H1 (cell line): ENCODE results near the gene TEF. TPM values are rescaled to one million over a fixed set of nuclear protein-coding genes. Genes with fewer than 3 reads are reported as not detected.

ENCODE experiments used
- CTCF ChIA-PET: fragments of 300-600 bp; sonication (Branson Sonifier 250); formaldehyde crosslinking; loops from one replicate; lab custom pipeline; 2021; ENCODE audit not compliant: partially characterized antibody; lab: Charles Lee
- POLR2A ChIA-PET: fragments of 300-600 bp; sonication (Branson Sonifier 250); formaldehyde crosslinking; loops from one replicate; lab custom pipeline; 2021; ENCODE audit warnings: inconsistent platforms; ENCODE audit not compliant: partially characterized antibody; lab: Charles Lee
- DNase-seq, 2 experiments: peaks; one replicate each; pipeline versions ENCODE4 v3.0.0 to v3.0.0-alpha.2; 2010 to 2022; ENCODE audit warnings: low spot score in 2 of 2, low read depth in 1 of 2, mixed read lengths in 1 of 2
- FAIRE-seq: peaks from 2 replicates; lab custom pipeline; 2011; peaks lifted over from hg19 to GRCh38; lab: Jason Lieb, UNC
- H2AFZ ChIP-seq: 2 replicates; pipeline ENCODE4 v1.8.1; 2012; ENCODE audit warnings: low read length, inconsistent platforms
- H2AK5ac ChIP-seq: 2 replicates; pipeline ENCODE4 v1.6.1; 2013; ENCODE audit warnings: low read depth, low read length
- H2BK120ac ChIP-seq: replicated peaks from 2 replicates; pipeline ENCODE3; 2013; ENCODE audit warnings: low read depth, low read length, inconsistent platforms
- H2BK12ac ChIP-seq: 2 replicates; pipeline ENCODE4 v1.6.1; 2013; ENCODE audit warnings: low read depth, low read length
- H2BK15ac ChIP-seq: 2 replicates; pipeline ENCODE4 v1.6.1; 2013; ENCODE audit warnings: low read length
- H2BK20ac ChIP-seq: 2 replicates; pipeline ENCODE4 v1.6.1; 2013; ENCODE audit warnings: low read length
- H2BK5ac ChIP-seq: 2 replicates; pipeline ENCODE4 v1.6.1; 2013; ENCODE audit warnings: low read depth, low read length
- H3K14ac ChIP-seq: 2 replicates; pipeline ENCODE4 v1.6.1; 2013; ENCODE audit warnings: inconsistent platforms; ENCODE audit not compliant: insufficient read length
- H3K18ac ChIP-seq: 2 replicates; pipeline ENCODE4 v1.6.1; 2013; ENCODE audit warnings: low read length; ENCODE audit errors: extremely low read depth
- H3K23ac ChIP-seq: 2 replicates; pipeline ENCODE4 v1.6.1; 2013; ENCODE audit warnings: inconsistent platforms; ENCODE audit not compliant: insufficient read length
- H3K23me2 ChIP-seq: 2 replicates; pipeline ENCODE4 v1.6.1; 2013; ENCODE audit warnings: low read depth, low read length
- H3K27ac ChIP-seq: 2 replicates; pipeline ENCODE4 v1.6.1; 2011; ENCODE audit warnings: low read depth, low read length, inconsistent platforms
- H3K27me3 ChIP-seq, 4 experiments: replicated peaks in 1 of 4; 1 replicate in 1 of 4; 2 replicates in 3 of 4; pipeline versions ENCODE4 v1.6.1 to v1.8.1; 2011 to 2013; ENCODE audit warnings: low read length in 3 of 4, mild to moderate bottlenecking in 3 of 4, inconsistent platforms in 2 of 4, mixed read lengths in 2 of 4, moderate library complexity in 1 of 4; ENCODE audit not compliant: control insufficient read depth in 3 of 4, insufficient read depth in 3 of 4; ENCODE audit errors: extremely low read depth in 1 of 4
- H3K36me3 ChIP-seq, 4 experiments: 2 replicates each; pipeline versions ENCODE4 v1.6.1 to v1.8.1; 2011 to 2013; ENCODE audit warnings: mild to moderate bottlenecking in 4 of 4, low read length in 3 of 4, moderate library complexity in 2 of 4, control low read depth in 1 of 4, inconsistent platforms in 1 of 4; ENCODE audit not compliant: insufficient read depth in 4 of 4, control insufficient read depth in 2 of 4
- H3K4ac ChIP-seq: replicated peaks from 2 replicates; pipeline ENCODE3; 2013; ENCODE audit warnings: low read length, low read depth, mixed read lengths, inconsistent platforms; ENCODE audit not compliant: insufficient read length
- H3K4me1 ChIP-seq, 4 experiments: replicated peaks in 1 of 4; 1 replicate in 1 of 4; 2 replicates in 3 of 4; pipeline versions ENCODE4 v1.6.1 to v1.8.1; 2011 to 2013; ENCODE audit warnings: low read length in 3 of 4, inconsistent platforms in 2 of 4, mixed read lengths in 1 of 4; ENCODE audit not compliant: insufficient read depth in 4 of 4, control insufficient read depth in 3 of 4
- H3K4me2 ChIP-seq, 2 experiments: 2 replicates each; pipeline versions ENCODE4 v1.6.1 to v1.8.1; 2011 to 2013; ENCODE audit warnings: low read depth in 2 of 2, low read length in 2 of 2, control low read depth in 1 of 2, inconsistent platforms in 1 of 2, mild to moderate bottlenecking in 1 of 2; ENCODE audit not compliant: insufficient read depth in 1 of 2
- H3K4me3 ChIP-seq, 4 experiments: fragments of 200-600, 300-600 bp in 1 of 4; sonication (generic), shearing (Covaris generic), sonication (Bioruptor Twin) in 1 of 4; 2 replicates each; pipeline versions ENCODE4 v1.5.1 to v1.8.1; 2011 to 2016; ENCODE audit warnings: low read length in 4 of 4, low read depth in 3 of 4, control low read depth in 2 of 4, inconsistent platforms in 2 of 4, mild to moderate bottlenecking in 2 of 4, mixed read lengths in 1 of 4, moderate library complexity in 1 of 4; ENCODE audit not compliant: insufficient read depth in 2 of 4; ENCODE audit errors: extremely low read depth in 1 of 4
- H3K56ac ChIP-seq: replicated peaks from 2 replicates; pipeline ENCODE3; 2013; ENCODE audit warnings: low read depth, mild to moderate bottlenecking, mixed read lengths, low read length, inconsistent platforms; ENCODE audit not compliant: insufficient read length
- H3K79me1 ChIP-seq: 2 replicates; pipeline ENCODE4 v1.6.1; 2013; ENCODE audit warnings: low read depth, low read length, control low read depth
- H3K79me2 ChIP-seq, 2 experiments: 2 replicates each; pipeline versions ENCODE4 v1.6.1 to v1.8.1; 2012 to 2013; ENCODE audit warnings: low read length in 2 of 2, mild to moderate bottlenecking in 2 of 2, inconsistent platforms in 1 of 2; ENCODE audit not compliant: insufficient read depth in 2 of 2, control insufficient read depth in 1 of 2
- H3K9ac ChIP-seq, 4 experiments: replicated peaks in 1 of 4; 1 replicate in 1 of 4; 2 replicates in 3 of 4; pipeline versions ENCODE4 v1.6.1 to v1.8.1; 2011 to 2013; ENCODE audit warnings: low read depth in 3 of 4, low read length in 3 of 4, control low read depth in 2 of 4, mild to moderate bottlenecking in 2 of 4, moderate library complexity in 2 of 4, inconsistent platforms in 1 of 4; ENCODE audit errors: extremely low read depth in 1 of 4
- H3K9me3 ChIP-seq, 2 experiments: 2 replicates each; pipeline versions ENCODE4 v1.6.1 to v1.8.1; 2012 to 2013; ENCODE audit warnings: mild to moderate bottlenecking in 2 of 2, moderate library complexity in 2 of 2, control low read depth in 1 of 2, inconsistent platforms in 1 of 2, low read depth in 1 of 2, low read length in 1 of 2, mixed read lengths in 1 of 2; ENCODE audit not compliant: insufficient read depth in 2 of 2
- H4K20me1 ChIP-seq, 2 experiments: replicated peaks in 1 of 2; 2 replicates each; pipeline versions ENCODE3 to v1.8.1; 2011 to 2013; ENCODE audit warnings: inconsistent platforms in 2 of 2, low read length in 2 of 2, mild to moderate bottlenecking in 1 of 2; ENCODE audit not compliant: insufficient read depth in 2 of 2, control insufficient read depth in 1 of 2
- H4K5ac ChIP-seq: 2 replicates; pipeline ENCODE4 v1.6.1; 2013; ENCODE audit warnings: low read length, low read depth, mixed read lengths, inconsistent platforms; ENCODE audit not compliant: insufficient read length
- H4K8ac ChIP-seq: 2 replicates; pipeline ENCODE4 v1.8.0; 2013; ENCODE audit warnings: mild to moderate bottlenecking, moderate library complexity, low read length, inconsistent platforms; ENCODE audit not compliant: insufficient read depth; ENCODE audit errors: extremely low read depth
- H4K91ac ChIP-seq: replicated peaks from 2 replicates; pipeline ENCODE3; 2013; ENCODE audit warnings: low read length, mixed read lengths, inconsistent platforms; ENCODE audit not compliant: insufficient read length
- ASH2L ChIP-seq: fragments of 200-600, 300-600 bp; sonication (generic); IDR thresholded peaks from one replicate; pipeline ENCODE4 v1.7.1; 2017; ENCODE audit warnings: low read length
- BCL11A ChIP-seq, 2 experiments: IDR thresholded peaks; one replicate each; pipeline ENCODE4 v1.6.1; 2011; ENCODE audit warnings: low read depth in 2 of 2, low read length in 2 of 2, mild to moderate bottlenecking in 2 of 2
- CHD1 ChIP-seq: IDR thresholded peaks from 2 replicates; pipeline ENCODE4 v1.6.1; 2012; ENCODE audit warnings: low read depth, low read length, improper control_type of control experiment
- CTBP2 ChIP-seq: IDR thresholded peaks from 2 replicates; pipeline ENCODE4 v1.7.0; 2011; ENCODE audit warnings: borderline replicate concordance, mild to moderate bottlenecking, moderate library complexity, mixed read lengths, low read length; ENCODE audit not compliant: insufficient read depth, insufficient read length
- E2F6 ChIP-seq: IDR thresholded peaks from 2 replicates; pipeline ENCODE4 v1.6.1; 2012; ENCODE audit warnings: inconsistent platforms
- HDAC2 ChIP-seq, 2 experiments: fragments of 300-600 bp in 1 of 2; sonication (generic) in 1 of 2; IDR thresholded peaks; 2 replicates each; pipeline ENCODE4 v1.6.1; 2011 to 2012; ENCODE audit warnings: low read depth in 2 of 2, low read length in 2 of 2, mild to moderate bottlenecking in 2 of 2, moderate library complexity in 2 of 2, borderline replicate concordance in 1 of 2, inconsistent platforms in 1 of 2
- MAX ChIP-seq: IDR thresholded peaks from 2 replicates; pipeline ENCODE4 v1.6.1; 2012; ENCODE audit warnings: inconsistent platforms
- POU5F1 ChIP-seq: IDR thresholded peaks from 2 replicates; pipeline ENCODE4 v1.6.1; 2011; ENCODE audit warnings: low read depth, mild to moderate bottlenecking, low read length, moderate library complexity
- RNF2 ChIP-seq: fragments of 200-900, 300-1000 bp; sonication (generic); IDR thresholded peaks from 2 replicates; pipeline ENCODE4 v1.7.1; 2016; ENCODE audit warnings: borderline replicate concordance, low read depth, mild to moderate bottlenecking, antibody characterized with exemption, low read length; ENCODE audit not compliant: poor library complexity, severe bottlenecking; ENCODE audit errors: missing control alignments
- SIRT6 ChIP-seq: IDR thresholded peaks from one replicate; pipeline ENCODE4 v1.7.1; 2012; ENCODE audit warnings: low read length, inconsistent platforms
- SIX5 ChIP-seq: IDR thresholded peaks from 2 replicates; pipeline ENCODE4 v1.6.1; 2011; ENCODE audit warnings: mild to moderate bottlenecking, low read depth, low read length
- SP4 ChIP-seq: IDR thresholded peaks from 2 replicates; pipeline ENCODE4 v1.6.1; 2012; ENCODE audit warnings: low read length, inconsistent platforms
- TBP ChIP-seq: IDR thresholded peaks from 2 replicates; pipeline ENCODE4 v1.6.1; 2011; ENCODE audit warnings: low read depth, low read length, improper control_type of control experiment
- WGBS, 2 experiments: shearing (Covaris generic) in 1 of 2; methylation state at CpG; one replicate each; pipeline versions ENCODE4 v1.1.6 to v1.1.7; 2013 to 2015; ENCODE audit warnings: low lambda C conversion rate in 2 of 2, mixed read lengths in 2 of 2, inconsistent platforms in 1 of 2, low coverage in 1 of 2, missing lambda C conversion rate in 1 of 2; ENCODE audit not compliant: insufficient replicate concordance in 2 of 2, insufficient coverage in 1 of 2, insufficient read length in 1 of 2; ENCODE audit errors: extremely low coverage in 1 of 2, missing lambda C conversion rate in 1 of 2; 5-methylcytosine and 5-hydroxymethylcytosine counted together
- polyA plus RNA-seq, 7 experiments: library from polyadenylated mRNA; depleted of rRNA in 3 of 7; stranded (reverse) in 5 of 7; unstranded in 2 of 7; fragments of >200 nt in 5 of 7; fragments of 200-250 nt in 2 of 7; gene quantifications; 1 replicate in 5 of 7; 2 replicates in 1 of 7; 4 replicates in 1 of 7; pipeline versions ENCODE4 v1.2.1 to v1.2.3, GENCODE V29; 2011 to 2013; ENCODE audit warnings: missing spikeins in 2 of 7, mixed read lengths in 2 of 7
- total RNA-seq: library from RNA; stranded (reverse); fragmentation: NEBNext Ultra II Directional; extraction: Animal tissue kit (Norgen Biotek cat#: 25700); gene quantifications from 2 replicates; pipeline ENCODE4 v1.2.1, GENCODE V29; 2021

The TEF gene
- total and polyA plus RNA-seq, 2 of the 8 experiments (the other 6 are each of a cell fraction or from before 2014, with no cell fraction given), result 7.4 to 9.0 TPM

DNA sequence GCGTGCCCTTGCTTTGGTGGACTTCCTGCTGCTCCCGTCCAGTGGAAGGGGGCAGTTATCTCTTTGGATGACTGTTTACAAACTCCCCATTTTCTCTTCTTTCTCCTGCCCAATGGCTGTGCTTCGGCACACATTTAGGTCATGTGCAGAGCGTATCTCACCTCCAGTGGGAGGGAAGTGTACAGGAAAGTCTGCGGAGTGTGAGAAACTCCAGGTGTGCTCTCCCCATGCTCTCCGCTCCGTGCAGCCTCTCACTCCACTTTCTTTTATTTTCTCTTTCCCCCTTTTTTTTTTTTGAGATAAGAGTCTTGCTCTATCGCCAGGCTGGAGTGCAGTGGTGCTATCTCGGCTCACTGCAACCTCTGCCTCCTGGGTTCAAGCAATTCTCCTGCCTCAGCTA lies 11.9 kb upstream of the TEF start:
- no peaks in the 10 kb centered on the region for H4K20me1 ChIP-seq
- no peak overlapping the region for H2BK12ac ChIP-seq
- H3K56ac ChIP-seq, result no peak overlapping the region
- no peaks in the 10 kb centered on the region for H3K79me1 ChIP-seq
- H3K4me1 ChIP-seq, result peaks cover 4 to 22% (median 10%) of the 10 kb centered on the region in 4 experiments; a peak in 6 of 7 replicates
- 92% methylated on average over 7 of the region's 9 CpGs; no CpG with 5 or more reads in 1 of the 2 experiments for WGBS, 2 experiments
- H3K23ac ChIP-seq, result no peak overlapping the region
- no peaks in the 10 kb centered on the region for H3K23me2 ChIP-seq
- no peaks in the 10 kb centered on the region; a peak in 1 of 7 replicates for H3K27me3 ChIP-seq
- H3K9ac ChIP-seq, result no peak overlapping the region
- no peak overlapping the region for H4K5ac ChIP-seq
- DNase-seq (no peak), FAIRE-seq (no peak)
- no peak overlapping the region for H3K14ac ChIP-seq
- 0 out of 2 replicates have a peak overlapping the region, but pooled peaks have one; percentile 1 for H2BK20ac ChIP-seq
- no peak overlapping the region for H3K18ac ChIP-seq
- no peak overlapping the region for H2AFZ ChIP-seq
- ChIA-PET POLR2A (interaction anchor here (0.6 to 11.5 kb wide), 4 partner anchors 8 to 18 kb away, joined by 3 to 129 read pairs (median 10); partner anchors contain the start of gene TEF), CTCF (interaction anchor here (1.0 kb wide), 1 partner anchor 20 kb away, joined by 3 read pairs; no protein-coding TSS in a partner anchor)
- no peak overlapping the region for H2BK15ac ChIP-seq
- no peaks in the 10 kb centered on the region for H3K9me3 ChIP-seq
- H3K4me2 ChIP-seq, result no peak overlapping the region
- no peak overlapping the region for H2BK5ac ChIP-seq
- no peak overlapping the region for H3K4me3 ChIP-seq
- no peak overlapping the region for H4K91ac ChIP-seq
- H3K79me2 ChIP-seq, result no peaks in the 10 kb centered on the region
- H2AK5ac ChIP-seq, result no peak overlapping the region
- no peak overlapping the region for H2BK120ac ChIP-seq
- no peak overlapping the region for H4K8ac ChIP-seq
- no peak overlapping the region for H3K4ac ChIP-seq
- no peaks in the 10 kb centered on the region for H3K36me3 ChIP-seq
- H3K27ac ChIP-seq, result no peak overlapping the region
- TF ChIP-seq SIX5 (no peak), MAX (no peak), RNF2 (no peak), ASH2L (no peak), SIRT6 (no peak), POU5F1 (no peak), BCL11A (IDR thresholded peaks at IDR 0.05; ENCODE audit: low read depth in 2 of 2, low read length in 2 of 2) (no peak), CTBP2 (no peak), E2F6 (no peak), CHD1 (no peak), TBP (no peak), SP4 (no peak), HDAC2 (IDR thresholded peaks at IDR 0.05; ENCODE audit: borderline replicate concordance in 1 of 2, low read depth in 2 of 2, low read length in 2 of 2) (no peak)
